ENCODE results near the gene MNS1. TPM values are rescaled to one million over a fixed set of nuclear protein-coding genes. Genes with fewer than 3 reads are reported as not detected.

Gene MNS1
- total and polyA plus RNA-seq, 9 of the 15 experiments (the other 6 are each of a cell fraction or from before 2014, with no cell fraction given): 1.1 to 10.3 (median 2.5) TPM

GRCh38 chr15:56383010-56383409, 81.9 kb downstream of the MNS1 start:
- Histone ChIP-seq H3K4me2 (ENCODE audit: insufficient read depth, low read length) (no peak overlapping the region), H3K4me1 (replicated peaks in 1 of 2; ENCODE audit: control insufficient read depth in 2 of 2, insufficient read depth in 2 of 2, low read length in 2 of 2) (no peaks in the 10 kb centered on the region), H3K27me3 (ENCODE audit: control insufficient read depth in 2 of 2, insufficient read depth in 2 of 2, low read length in 2 of 2) (no peaks in the 10 kb centered on the region), H3K79me2 (ENCODE audit: control insufficient read depth, insufficient read depth, low read length) (no peaks in the 10 kb centered on the region), H3K9me3 (replicated peaks; ENCODE audit: control insufficient read depth, insufficient read depth, low read depth, low read length) (no peaks in the 10 kb centered on the region), H4K20me1 (replicated peaks; ENCODE audit: control insufficient read depth, insufficient read depth, low read length) (no peaks in the 10 kb centered on the region), H3K4me3 (no peak overlapping the region), H3K36me3 (ENCODE audit: control insufficient read depth, insufficient read depth, low read length) (no peaks in the 10 kb centered on the region), H2AFZ (ENCODE audit: low read depth, low read length) (no peak overlapping the region), H3K27ac (ENCODE audit: extremely low read depth, low read depth, low read length) (no peak overlapping the region), H3K9ac (ENCODE audit: insufficient read depth in 1 of 2, low read depth in 2 of 2, low read length in 2 of 2) (no peak overlapping the region), H3K9me1 (ENCODE audit: control insufficient read depth, insufficient read depth, low read length) (no peaks in the 10 kb centered on the region)
- ATAC-seq (no peak), FAIRE-seq (no peak), DNase-seq (ENCODE audit: extremely low read depth in 1 of 4, low spot score in 3 of 4) (peak in 1 of 4 experiments; percentile 2)
- no TSS peak for BruUV-seq (replicated peaks)
- ChIA-PET CTCF (ENCODE audit: low intra/inter-chr PET ratio) (no interaction called here), POLR2A (interaction anchor here (0.6 kb wide), 1 partner anchor 82 kb away, joined by 3 read pairs; no protein-coding TSS in a partner anchor)
- intact Hi-C loops (cut with micrococcal nuclease) (no loop called here), in situ Hi-C loops (cut with MboI) (no loop called here)
- WGBS (ENCODE audit: insufficient coverage, low coverage, missing lambda C conversion rate): 10% methylated on average over 3 of the region's 3 CpGs
- TF ChIP-seq ZNF354B (CRISPR knock-in tag; IDR thresholded peaks at IDR 0.05): no peak
- no peak for TF ChIP-seq FIP1L1 (IDR thresholded peaks at IDR 0.05; ENCODE audit: low read depth, low read length, poor library complexity, severe bottlenecking)

Other genes with a start within 250 kb of the MNS1 start
- gene RFX7, start 221.3 kb downstream of the MNS1 start, total RNA-seq (2014; rRNA removed): 4.0 and 4.3 TPM in 2 replicates
- 5.8 and 7.1 TPM in 2 replicates for gene RFX7, start 221.3 kb downstream of the MNS1 start, total RNA-seq (2014; rRNA removed; fragmentation: Illumina TruSeq; extraction: Trizol)
- 6.0 and 6.3 TPM in 2 replicates for gene RFX7, start 221.3 kb downstream of the MNS1 start, total RNA-seq (2015; rRNA removed; fragmentation: Illumina TruSeq; extraction: Trizol)
- 17.2 and 17.9 TPM in 2 replicates for gene RFX7, start 221.3 kb downstream of the MNS1 start, total RNA-seq (2021)
- gene RFX7, start 221.3 kb downstream of the MNS1 start, polyA plus RNA-seq (2011; rRNA removed): 7.0 and 8.9 TPM in 2 replicates
- 13.5 and 16.3 TPM in 2 replicates for gene RFX7, start 221.3 kb downstream of the MNS1 start, polyA plus RNA-seq (2014; fragmentation: Illumina TruSeq; extraction: Trizol)
- gene RFX7, start 221.3 kb downstream of the MNS1 start, polyA plus RNA-seq (2014; fragmentation: Nextera tagmentation; extraction: Ambion mirVana): 1 to 10 TPM; 2.4 to 3.0 TPM
- 5.5 and 6.4 TPM in 2 replicates for gene RFX7, start 221.3 kb downstream of the MNS1 start, polyA plus RNA-seq (2014; rRNA removed)
- gene TEX9, start 99.7 kb downstream of the MNS1 start, total RNA-seq (2014; rRNA removed): 0.82 and 2.3 TPM in 2 replicates
- gene TEX9, start 99.7 kb downstream of the MNS1 start, total RNA-seq (2014; rRNA removed; fragmentation: Illumina TruSeq; extraction: Trizol): 2.8 and 3.3 TPM in 2 replicates
- gene TEX9, start 99.7 kb downstream of the MNS1 start, total RNA-seq (2015; rRNA removed; fragmentation: Illumina TruSeq; extraction: Trizol): 2.7 and 3.6 TPM in 2 replicates
- gene TEX9, start 99.7 kb downstream of the MNS1 start, total RNA-seq (2021): 2.1 and 2.7 TPM in 2 replicates
- 0.93 and 1.1 TPM in 2 replicates for gene TEX9, start 99.7 kb downstream of the MNS1 start, polyA plus RNA-seq (2011; rRNA removed)
- gene TEX9, start 99.7 kb downstream of the MNS1 start, polyA plus RNA-seq (2014; fragmentation: Illumina TruSeq; extraction: Trizol): 2.5 and 3.4 TPM in 2 replicates
- gene TEX9, start 99.7 kb downstream of the MNS1 start, polyA plus RNA-seq (2014; fragmentation: Nextera tagmentation; extraction: Ambion mirVana): 1 to 10 TPM; 2.1 to 2.4 TPM
- 1.9 and 2.4 TPM in 2 replicates for gene TEX9, start 99.7 kb downstream of the MNS1 start, polyA plus RNA-seq (2014; rRNA removed)

All from K562 (cell line).